Activated CD4-positive, alpha-beta T cell treated with anti-CD3 and anti-CD28 coated beads, Interleukin-2, Interleukin-6, amounts not matched to agents 100 ng/mL and 50 ng/mL, durations not matched to agents 16 hours and 8 hours (primary cell): ENCODE data around the gene ACAP3.
"Not testable (repeated sequence)": the region's sequence is repeated elsewhere in the genome, so short reads cannot be mapped to it uniquely, and the experiment has no call there.

Experiments used
- DNase-seq: peaks from one replicate; pipeline ENCODE4 v3.0.0-alpha.2; 2020

The ACAP3 gene

DNA sequence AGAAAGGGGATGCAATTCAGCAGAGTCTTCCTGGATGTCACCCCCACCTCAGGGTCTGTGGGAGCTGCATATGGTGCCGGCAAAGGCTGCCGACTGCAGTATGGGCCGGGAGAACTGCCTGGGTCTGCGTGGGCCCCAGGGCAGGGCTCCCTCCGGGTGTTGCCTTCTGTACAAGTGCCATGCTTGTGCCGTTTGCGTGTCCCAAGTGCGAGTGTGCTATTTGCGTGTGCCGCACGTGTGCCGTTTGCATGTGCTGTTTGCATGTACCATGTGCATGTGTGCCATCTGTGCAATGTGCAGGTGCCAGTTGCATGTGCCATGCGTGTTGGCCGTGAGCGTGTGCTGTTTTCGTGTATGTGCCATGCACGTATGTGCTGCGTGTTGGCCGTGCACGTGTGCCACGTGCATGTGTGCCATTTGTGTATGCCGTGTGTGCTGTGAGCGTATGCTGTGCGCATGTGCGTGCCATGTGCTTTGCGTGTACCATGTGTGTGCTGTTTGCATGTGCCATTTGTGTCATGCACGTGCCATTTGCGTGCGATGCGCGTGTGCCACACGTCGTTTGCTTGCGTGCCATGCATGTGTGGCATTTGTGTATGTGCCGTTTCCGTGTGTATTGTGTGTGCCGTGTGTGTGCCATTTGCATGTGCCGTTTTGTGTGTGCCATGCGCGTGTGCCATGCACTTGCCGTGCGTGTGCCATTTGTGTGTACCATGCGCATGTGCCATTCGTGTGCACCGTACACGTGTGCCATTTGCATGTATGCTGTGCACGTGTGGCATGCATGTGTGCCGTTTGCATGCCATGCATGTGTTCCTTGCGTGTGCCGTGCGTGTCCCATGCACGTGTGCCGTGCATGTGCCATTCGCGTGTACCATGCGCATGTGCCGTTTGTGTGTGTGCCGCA, 21.8 kb upstream of the ACAP3 start:
- DNase-seq: no peak

- DNase-seq: no peak
Observed at GRCh38 chr1:1328254-1328653, 20.5 kb upstream of the ACAP3 start.

- no peak for DNase-seq
Observed at GRCh38 chr1:1327291-1327690, 19.6 kb upstream of the ACAP3 start.

DNA sequence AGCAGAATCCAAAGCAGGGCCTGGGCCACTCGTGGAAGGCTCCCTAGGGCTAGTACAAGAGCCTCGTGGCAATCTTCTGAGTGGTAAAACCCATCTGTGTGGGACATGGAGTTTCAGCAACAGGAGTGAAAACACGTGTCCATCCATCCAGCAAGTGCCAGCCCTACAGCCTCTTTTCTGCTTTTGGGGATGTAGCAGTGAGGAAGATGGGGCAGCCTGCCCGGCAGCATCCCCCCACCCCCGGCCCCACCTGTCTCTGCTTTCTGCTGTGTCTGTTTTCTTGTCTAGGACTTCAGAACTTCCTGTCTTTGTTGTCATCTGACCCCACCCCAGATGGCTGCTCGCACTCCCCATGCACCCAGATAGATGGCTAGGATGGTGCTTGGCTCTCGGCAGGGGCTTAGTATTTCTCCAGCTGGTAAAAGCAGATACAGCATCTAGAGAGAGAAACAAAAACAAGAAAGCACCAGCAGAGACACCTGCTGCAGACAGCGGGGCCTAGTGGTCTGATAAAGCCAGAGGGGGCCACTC, 18.4 kb upstream of the ACAP3 start:
- no peak for DNase-seq

DNA sequence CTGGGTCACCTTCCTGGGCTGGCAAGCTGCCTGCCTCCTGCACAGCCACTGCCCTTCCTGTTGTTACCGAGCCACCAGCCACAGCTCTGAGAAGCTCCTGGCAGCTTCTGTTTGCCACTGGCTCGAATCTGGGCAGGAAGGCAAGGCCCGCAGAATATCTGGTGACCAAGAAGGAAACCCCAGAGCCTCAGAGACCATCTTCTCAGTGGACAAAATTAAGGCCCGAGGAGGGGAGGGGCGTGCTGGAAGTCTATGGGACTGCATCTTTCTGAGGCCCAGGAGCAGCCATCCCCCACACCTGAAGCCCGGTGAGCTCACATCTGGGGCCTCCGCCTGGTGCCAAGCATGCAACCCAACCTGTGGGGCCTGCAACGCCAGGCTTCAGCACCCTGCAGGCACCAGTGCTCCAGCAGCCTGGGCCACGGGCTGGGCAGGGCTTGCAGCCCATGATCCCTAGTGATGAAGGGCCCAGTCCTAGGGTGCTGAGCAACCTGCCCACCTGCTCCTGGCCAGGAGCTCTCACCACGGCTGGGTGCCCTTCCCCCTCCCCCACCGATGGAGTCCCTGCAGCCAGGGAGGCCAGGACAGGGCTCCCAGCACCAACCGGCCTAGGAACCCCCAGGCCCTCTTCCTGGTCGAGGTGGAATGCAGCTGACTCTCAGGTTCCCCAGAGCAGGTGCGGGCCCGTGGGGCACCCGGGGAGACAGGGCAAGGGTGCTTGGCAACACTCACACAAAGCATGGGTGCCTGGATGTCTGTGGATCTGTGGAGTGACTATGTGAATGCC, 17.8 kb upstream of the ACAP3 start:
- DNase-seq: no peak

- peak; percentile 98 for DNase-seq
Observed at GRCh38 chr1:1324524-1325287, 17.0 kb upstream of the ACAP3 start, which contains the start of the genes CPTP and INTS11. Gene CPTP, plus strand, starts transcription at chr1:1324802. Its CDS starts 2,109 bp downstream, at chr1:1326911. Gene INTS11, minus strand, starts transcription at chr1:1324660. Its CDS starts 52 bp downstream, at chr1:1324608.

DNA sequence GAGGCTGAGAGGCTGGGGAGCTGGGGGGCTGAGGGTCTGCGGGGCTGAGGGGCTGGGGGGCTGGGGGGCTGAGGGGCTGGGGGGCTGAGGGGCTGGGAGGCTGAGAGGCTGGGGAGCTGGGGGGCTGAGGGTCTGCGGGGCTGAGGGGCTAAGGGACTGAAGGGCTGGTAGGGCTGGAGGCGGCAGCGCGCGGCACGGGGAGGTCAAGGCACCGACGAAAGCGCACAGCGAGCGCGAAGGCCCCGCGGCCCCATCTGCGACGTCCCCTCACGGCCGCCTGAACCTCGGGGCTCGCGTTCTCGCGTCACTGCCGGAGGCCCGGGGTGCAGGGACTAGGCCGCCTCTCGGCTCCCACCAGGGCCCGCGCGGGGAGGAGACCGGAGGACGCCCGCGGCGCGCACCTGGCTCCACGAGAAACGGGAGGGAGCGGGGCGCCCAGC, 16.4 kb upstream of the ACAP3 start:
- no peak for DNase-seq

DNA sequence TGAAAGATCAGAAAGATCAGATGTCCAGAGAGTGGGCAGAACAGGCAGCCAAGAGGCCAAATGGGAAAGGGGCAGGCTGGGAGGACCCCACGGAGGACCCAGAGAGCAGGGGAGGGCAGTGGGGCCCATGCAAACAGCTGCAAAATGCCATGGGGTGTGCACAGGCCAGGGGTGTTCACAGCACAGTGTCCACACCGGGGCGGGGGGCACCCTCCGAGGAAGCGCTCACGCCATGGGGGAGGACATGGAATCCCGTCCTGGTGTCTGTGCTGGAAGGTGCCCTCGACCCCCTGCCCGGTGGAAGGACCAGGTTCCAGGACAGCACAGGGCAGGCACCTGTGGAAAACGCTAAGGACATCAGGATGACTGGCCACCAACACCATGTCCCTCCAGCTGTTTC, 15.2 kb upstream of the ACAP3 start:
- no peak for DNase-seq

DNA sequence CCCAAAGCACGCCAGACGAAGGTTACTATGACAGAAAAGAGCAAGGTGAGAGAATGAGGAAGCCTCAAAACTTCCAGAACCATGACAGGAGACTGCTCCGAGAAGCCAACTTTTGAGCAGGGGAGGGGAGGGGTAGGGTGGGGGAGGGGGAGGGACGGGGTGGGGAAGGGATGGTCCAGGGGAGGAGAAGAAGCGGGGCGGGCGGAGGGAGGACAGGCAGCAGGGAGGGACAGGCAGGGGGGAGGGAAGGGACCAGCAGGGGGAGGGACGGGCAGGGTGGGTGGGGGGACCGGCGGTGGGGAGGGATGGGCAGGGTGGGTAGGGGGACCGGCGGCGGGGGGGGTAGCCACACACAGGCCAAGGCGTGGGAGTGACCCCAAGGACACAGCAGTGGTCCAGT, 14.7 kb upstream of the ACAP3 start:
- no peak for DNase-seq

- DNase-seq: no peak
Observed at GRCh38 chr1:1321477-1321876, 13.7 kb upstream of the ACAP3 start.

- no peak for DNase-seq
Observed at GRCh38 chr1:1320666-1321448, 13.1 kb upstream of the ACAP3 start.

DNA sequence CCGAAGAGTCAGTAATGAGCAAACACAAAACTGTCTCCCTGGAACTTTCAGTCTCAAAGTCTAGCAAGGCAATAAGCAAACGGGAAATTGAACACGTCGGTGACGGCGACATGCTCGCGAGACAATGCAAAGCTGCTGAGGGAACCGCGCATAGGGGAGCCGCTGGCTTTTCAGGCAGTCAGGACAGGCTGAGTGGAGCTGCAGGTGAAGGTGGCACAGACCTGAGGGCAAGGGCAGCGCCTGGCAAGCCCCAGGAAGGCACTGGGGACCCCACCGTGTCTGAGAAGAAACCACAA, 11.9 kb upstream of the ACAP3 start:
- no peak for DNase-seq

- DNase-seq: no peak
Observed at GRCh38 chr1:1318777-1319645, 11.3 kb upstream of the ACAP3 start.

DNA sequence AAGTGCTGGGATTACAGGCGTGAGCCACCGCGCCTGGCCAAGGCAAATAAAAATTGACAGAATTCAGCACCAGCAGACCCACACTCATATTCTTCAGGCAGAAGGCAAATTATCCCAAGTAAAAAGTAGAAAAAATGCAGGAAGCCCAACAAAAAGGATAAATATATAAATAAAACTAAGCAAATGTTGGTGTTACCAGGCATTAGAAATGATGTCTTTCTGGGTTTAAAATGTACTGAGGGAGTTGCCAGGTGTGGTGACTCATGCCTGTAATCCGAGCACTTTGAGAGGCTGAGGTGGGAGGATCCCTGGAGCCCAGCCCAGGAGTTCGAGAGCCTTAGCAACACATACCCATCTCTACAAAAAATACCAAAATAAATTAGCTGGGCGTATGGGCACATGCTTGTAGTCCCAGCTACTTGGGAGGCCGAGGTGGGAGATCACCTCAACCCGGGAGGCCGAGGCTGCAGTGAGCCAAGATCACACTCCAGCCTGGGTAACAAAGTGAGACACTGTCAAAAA, 10.5 kb upstream of the ACAP3 start:
- no peak for DNase-seq

GRCh38 chr1:1317420-1317819, 9.7 kb upstream of the ACAP3 start:
- no peak for DNase-seq

DNA sequence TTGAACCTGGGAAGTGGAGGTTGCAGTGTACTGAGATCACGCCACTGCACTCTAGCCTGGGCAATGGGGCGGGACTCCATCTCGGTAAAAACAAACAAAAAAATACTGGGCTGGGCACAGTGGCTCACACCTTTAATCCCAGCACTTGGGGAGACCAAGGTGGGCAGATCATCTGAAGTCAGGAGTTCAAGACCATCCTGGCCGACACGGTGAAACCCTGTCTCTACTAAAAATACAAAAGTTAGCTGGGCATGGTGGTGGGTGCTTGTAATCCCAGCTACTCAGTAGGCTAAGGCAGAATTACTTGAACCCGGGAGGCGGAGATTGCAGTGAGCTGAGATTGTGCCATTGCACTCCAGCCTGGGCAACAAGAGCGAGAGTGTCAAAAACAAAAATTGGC, 8.5 kb upstream of the ACAP3 start:
- not testable (repeated sequence) for DNase-seq

GRCh38 chr1:1315435-1315954, 7.8 kb upstream of the ACAP3 start:
- no peak for DNase-seq

- no peak for DNase-seq
Observed at GRCh38 chr1:1314678-1315335, 7.1 kb upstream of the ACAP3 start.

DNA sequence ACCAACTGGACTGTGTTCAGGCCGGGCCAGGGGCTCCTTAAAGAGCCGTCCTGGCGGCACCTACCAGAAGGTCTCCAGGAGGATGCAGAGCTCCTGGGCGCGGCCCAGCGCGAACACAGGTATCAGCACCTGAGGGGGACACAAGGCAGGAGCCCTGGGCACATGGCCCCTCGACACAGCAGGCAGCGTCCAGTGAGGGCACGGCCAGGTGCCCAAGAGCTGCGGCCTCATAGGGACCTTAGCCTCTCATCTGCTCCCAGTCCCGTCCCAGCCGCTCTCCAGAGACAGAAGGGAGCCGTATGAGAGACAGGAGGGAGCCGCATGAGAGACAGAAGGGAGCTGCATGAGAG, 6.5 kb upstream of the ACAP3 start:
- DNase-seq: no peak
